ENCODE measurements around the gene CAB39.
"Not testable (repeated sequence)": the region's sequence is repeated elsewhere in the genome, so short reads cannot be mapped to it uniquely, and the experiment has no call there.

CAB39 gene

DNA sequence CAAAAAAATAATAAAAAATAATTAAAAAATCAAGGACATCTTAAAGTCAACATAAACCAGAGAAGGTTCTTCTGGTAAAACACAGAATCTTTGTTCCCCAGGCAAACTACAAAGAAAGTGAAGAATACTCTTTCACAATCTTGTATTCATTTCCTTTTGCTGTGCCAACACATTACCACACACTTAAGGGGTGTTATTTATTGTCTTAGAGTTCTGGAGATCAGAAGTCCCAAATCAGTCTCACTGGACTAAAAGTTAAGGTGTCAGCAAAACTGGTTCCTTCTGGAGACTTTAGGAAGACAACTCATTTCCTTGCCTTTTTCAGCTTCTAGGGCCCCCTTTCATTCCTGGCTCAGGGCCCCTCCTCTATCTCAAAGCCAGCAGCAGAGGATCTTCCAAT is 12.2 kb upstream of the CAB39 start:
- DNase-seq (ENCODE audit: low read depth in 1 of 2, low spot score in 1 of 2) = peak in 1 of 2 experiments; percentile 33
- Histone ChIP-seq H3K27me3 (ENCODE audit: insufficient read depth, poor library complexity, severe bottlenecking) (no peaks in the 10 kb centered on the region), H3K4me3 (replicated peaks; ENCODE audit: insufficient read depth, low read length) (no peak overlapping the region), H3K27ac (replicated peaks) (peak overlapping the region; percentile 29; the same call in 1 of the 2 replicates)
- TF ChIP-seq, protein P1, sequence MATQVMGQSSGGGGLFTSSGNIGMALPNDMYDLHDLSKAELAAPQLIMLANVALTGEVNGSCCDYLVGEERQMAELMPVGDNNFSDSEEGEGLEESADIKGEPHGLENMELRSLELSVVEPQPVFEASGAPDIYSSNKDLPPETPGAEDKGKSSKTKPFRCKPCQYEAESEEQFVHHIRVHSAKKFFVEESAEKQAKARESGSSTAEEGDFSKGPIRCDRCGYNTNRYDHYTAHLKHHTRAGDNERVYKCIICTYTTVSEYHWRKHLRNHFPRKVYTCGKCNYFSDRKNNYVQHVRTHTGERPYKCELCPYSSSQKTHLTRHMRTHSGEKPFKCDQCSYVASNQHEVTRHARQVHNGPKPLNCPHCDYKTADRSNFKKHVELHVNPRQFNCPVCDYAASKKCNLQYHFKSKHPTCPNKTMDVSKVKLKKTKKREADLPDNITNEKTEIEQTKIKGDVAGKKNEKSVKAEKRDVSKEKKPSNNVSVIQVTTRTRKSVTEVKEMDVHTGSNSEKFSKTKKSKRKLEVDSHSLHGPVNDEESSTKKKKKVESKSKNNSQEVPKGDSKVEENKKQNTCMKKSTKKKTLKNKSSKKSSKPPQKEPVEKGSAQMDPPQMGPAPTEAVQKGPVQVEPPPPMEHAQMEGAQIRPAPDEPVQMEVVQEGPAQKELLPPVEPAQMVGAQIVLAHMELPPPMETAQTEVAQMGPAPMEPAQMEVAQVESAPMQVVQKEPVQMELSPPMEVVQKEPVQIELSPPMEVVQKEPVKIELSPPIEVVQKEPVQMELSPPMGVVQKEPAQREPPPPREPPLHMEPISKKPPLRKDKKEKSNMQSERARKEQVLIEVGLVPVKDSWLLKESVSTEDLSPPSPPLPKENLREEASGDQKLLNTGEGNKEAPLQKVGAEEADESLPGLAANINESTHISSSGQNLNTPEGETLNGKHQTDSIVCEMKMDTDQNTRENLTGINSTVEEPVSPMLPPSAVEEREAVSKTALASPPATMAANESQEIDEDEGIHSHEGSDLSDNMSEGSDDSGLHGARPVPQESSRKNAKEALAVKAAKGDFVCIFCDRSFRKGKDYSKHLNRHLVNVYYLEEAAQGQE (IDR thresholded peaks at IDR 0.05; ENCODE audit: insufficient replicate concordance, low read depth) = no peak
- TF ChIP-seq POLR2AphosphoS5 (IDR thresholded peaks at IDR 0.05; ENCODE audit: low read depth) = no peak
- no peak for TF ChIP-seq SPI1 (IDR thresholded peaks at IDR 0.05; ENCODE audit: borderline replicate concordance, low read depth)
- TF ChIP-seq, protein P2, sequence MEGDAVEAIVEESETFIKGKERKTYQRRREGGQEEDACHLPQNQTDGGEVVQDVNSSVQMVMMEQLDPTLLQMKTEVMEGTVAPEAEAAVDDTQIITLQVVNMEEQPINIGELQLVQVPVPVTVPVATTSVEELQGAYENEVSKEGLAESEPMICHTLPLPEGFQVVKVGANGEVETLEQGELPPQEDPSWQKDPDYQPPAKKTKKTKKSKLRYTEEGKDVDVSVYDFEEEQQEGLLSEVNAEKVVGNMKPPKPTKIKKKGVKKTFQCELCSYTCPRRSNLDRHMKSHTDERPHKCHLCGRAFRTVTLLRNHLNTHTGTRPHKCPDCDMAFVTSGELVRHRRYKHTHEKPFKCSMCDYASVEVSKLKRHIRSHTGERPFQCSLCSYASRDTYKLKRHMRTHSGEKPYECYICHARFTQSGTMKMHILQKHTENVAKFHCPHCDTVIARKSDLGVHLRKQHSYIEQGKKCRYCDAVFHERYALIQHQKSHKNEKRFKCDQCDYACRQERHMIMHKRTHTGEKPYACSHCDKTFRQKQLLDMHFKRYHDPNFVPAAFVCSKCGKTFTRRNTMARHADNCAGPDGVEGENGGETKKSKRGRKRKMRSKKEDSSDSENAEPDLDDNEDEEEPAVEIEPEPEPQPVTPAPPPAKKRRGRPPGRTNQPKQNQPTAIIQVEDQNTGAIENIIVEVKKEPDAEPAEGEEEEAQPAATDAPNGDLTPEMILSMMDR (IDR thresholded peaks at IDR 0.05; ENCODE audit: insufficient read depth, low read length) = no peak
- no peak for TF ChIP-seq GABPA (IDR thresholded peaks at IDR 0.05; ENCODE audit: low read depth)

DNA sequence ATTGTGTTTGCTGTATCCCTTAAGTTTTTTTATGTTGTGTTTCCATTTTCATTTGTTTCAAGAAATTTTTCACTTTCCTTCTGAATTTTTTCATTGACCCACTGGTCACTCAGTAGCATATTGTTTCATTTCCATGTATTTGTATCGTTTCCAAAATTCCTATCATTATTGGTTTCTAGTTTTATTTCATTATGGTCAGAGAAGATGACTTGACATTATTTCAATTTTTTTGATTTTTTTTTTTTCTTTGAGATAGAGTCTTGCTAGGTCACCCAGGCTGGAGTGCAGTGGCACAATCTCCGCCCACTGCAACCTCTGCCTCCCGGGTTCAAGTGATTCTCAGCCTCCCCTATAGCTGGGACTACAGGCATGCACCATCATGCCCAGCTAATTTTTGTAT is 11.3 kb upstream of the CAB39 start:
- TF ChIP-seq, protein P2 (IDR thresholded peaks at IDR 0.05; ENCODE audit: insufficient read depth, low read length) = no peak
- no peak for TF ChIP-seq SPI1 (IDR thresholded peaks at IDR 0.05; ENCODE audit: borderline replicate concordance, low read depth)
- Histone ChIP-seq H3K27ac (replicated peaks) (no peak overlapping the region), H3K4me3 (replicated peaks; ENCODE audit: insufficient read depth, low read length) (no peak overlapping the region), H3K27me3 (ENCODE audit: insufficient read depth, poor library complexity, severe bottlenecking) (no peaks in the 10 kb centered on the region)
- DNase-seq (ENCODE audit: low read depth in 1 of 2, low spot score in 1 of 2) = no peak

DNA sequence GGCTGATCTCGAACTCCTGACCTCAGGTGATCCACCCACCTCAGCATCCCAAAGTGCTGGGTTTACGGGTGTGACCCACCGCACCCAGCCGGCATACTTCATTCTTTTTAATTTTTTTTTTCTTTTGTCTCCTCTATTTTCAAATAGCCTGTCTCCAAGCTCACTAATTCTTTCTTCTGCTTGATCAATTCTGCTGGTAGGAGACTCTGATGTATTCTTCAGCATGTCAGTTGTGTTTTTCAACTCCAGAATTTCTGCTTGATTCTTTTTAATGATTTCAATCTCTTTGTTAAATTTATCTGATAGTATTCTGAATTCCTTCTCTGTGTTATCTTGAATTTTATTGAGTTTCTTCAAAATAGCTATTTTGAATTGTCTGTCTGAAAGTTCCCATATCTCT is 10.2 kb upstream of the CAB39 start:
- DNase-seq (ENCODE audit: low read depth in 1 of 2, low spot score in 1 of 2); H3K27me3 ChIP-seq (ENCODE audit: insufficient read depth, poor library complexity, severe bottlenecking): not testable (repeated sequence)

DNA sequence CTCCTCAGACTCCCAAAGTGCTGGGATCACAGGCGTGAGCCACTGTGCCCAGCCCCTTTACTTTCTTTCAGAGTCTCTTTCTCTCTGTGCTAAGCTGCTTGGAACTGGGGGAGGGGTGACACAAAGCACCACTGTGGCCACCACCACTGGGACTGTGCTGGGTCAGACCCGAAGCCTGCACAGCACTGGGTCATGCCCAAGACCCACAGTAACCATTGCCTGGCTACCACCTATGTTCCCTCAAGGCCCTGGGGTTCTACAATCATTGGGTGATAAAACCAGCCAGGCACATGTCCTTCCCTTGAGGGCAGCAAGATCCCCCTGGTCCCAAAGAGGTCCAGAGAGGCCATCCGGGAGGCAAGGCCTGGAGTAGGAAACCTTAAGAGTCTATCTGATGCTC is 9.1 kb upstream of the CAB39 start:
- Histone ChIP-seq H3K27me3 (ENCODE audit: insufficient read depth, poor library complexity, severe bottlenecking) (no peaks in the 10 kb centered on the region), H3K4me3 (replicated peaks; ENCODE audit: insufficient read depth, low read length) (no peak overlapping the region), H3K27ac (replicated peaks) (no peak overlapping the region)
- no peak for DNase-seq (ENCODE audit: low read depth in 1 of 2, low spot score in 1 of 2)
- TF ChIP-seq GABPA (IDR thresholded peaks at IDR 0.05; ENCODE audit: low read depth) = no peak
- TF ChIP-seq, protein P1 (IDR thresholded peaks at IDR 0.05; ENCODE audit: insufficient replicate concordance, low read depth) = no peak
- TF ChIP-seq SPI1 (IDR thresholded peaks at IDR 0.05; ENCODE audit: borderline replicate concordance, low read depth) = no peak
- no peak for TF ChIP-seq POLR2AphosphoS5 (IDR thresholded peaks at IDR 0.05; ENCODE audit: low read depth)
- TF ChIP-seq, protein P2 (IDR thresholded peaks at IDR 0.05; ENCODE audit: insufficient read depth, low read length) = no peak

More for the DNA sequence above, 10.2 kb upstream of the CAB39 start:
- not testable (repeated sequence) for H3K4me3 ChIP-seq (replicated peaks; ENCODE audit: insufficient read depth, low read length); H3K27ac ChIP-seq (replicated peaks)
